ENCODE results near the gene TIMP2.

- TF ChIP-seq EZH2phosphoT487 (IDR thresholded peaks at IDR 0.05; ENCODE audit: borderline replicate concordance, low read depth, low read length), result no peak
- TF ChIP-seq, protein P1, sequence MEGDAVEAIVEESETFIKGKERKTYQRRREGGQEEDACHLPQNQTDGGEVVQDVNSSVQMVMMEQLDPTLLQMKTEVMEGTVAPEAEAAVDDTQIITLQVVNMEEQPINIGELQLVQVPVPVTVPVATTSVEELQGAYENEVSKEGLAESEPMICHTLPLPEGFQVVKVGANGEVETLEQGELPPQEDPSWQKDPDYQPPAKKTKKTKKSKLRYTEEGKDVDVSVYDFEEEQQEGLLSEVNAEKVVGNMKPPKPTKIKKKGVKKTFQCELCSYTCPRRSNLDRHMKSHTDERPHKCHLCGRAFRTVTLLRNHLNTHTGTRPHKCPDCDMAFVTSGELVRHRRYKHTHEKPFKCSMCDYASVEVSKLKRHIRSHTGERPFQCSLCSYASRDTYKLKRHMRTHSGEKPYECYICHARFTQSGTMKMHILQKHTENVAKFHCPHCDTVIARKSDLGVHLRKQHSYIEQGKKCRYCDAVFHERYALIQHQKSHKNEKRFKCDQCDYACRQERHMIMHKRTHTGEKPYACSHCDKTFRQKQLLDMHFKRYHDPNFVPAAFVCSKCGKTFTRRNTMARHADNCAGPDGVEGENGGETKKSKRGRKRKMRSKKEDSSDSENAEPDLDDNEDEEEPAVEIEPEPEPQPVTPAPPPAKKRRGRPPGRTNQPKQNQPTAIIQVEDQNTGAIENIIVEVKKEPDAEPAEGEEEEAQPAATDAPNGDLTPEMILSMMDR (conservative IDR thresholded peaks at IDR 0.05; ENCODE audit: low read length), result peak; percentile 24; the same call in 1 of the 2 replicates
These were observed 84.2 kb downstream of the TIMP2 start, which contains the start of gene USP36 for GRCh38 chr17:78840780-78841611.

Data from OCI-LY7 (cell line).